OCI-LY3 (cell line): ENCODE results near the gene SLC8A1.

Experiments used
- EZH2phosphoT487 ChIP-seq: fragments of 200-600 bp; shearing (Covaris generic); IDR thresholded peaks from 2 replicates; pipeline ENCODE4 v1.6.1; 2018; ENCODE audit warnings: antibody characterized with exemption, mixed run types, low read depth
- TF ChIP-seq, protein P1 (sequence below): fragments of 200-600, 300-600 bp; sonication (generic); IDR thresholded peaks from 2 replicates; pipeline ENCODE4 v1.5.1; 2014; ENCODE audit warnings: antibody characterized with exemption, low read length, low read depth

DNA sequence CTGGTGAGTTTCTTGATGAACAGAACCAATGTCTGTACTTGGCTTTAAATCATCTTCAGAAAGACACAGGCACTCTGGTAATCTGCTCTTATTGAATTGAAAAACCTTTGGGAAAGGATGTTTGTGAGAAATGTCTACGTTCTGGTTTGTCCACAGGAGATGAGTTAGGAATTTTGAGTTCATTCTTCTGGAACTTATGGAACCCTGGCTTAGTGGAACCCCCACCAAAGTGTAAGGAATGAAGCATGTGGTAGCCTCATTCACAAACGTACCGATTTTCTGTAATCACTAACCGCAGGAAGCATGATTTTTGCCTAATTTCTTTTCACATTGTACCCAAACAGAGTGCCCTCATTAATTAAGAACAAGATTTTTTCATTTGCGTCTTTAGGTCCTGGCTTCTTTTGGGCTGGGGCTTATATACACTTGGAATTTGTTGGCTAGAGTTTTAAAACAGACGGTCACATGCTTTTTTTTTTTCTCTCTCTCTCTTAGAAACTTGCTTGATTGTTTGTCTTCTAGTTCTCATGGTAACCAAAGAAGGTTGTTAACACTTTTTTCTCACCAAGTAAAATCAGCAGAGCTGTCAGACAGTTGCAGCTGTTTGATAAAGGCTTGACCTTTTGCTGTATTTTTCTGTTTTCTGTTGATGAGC, 358.7 kb downstream of the SLC8A1 start:
- TF ChIP-seq, protein P1, sequence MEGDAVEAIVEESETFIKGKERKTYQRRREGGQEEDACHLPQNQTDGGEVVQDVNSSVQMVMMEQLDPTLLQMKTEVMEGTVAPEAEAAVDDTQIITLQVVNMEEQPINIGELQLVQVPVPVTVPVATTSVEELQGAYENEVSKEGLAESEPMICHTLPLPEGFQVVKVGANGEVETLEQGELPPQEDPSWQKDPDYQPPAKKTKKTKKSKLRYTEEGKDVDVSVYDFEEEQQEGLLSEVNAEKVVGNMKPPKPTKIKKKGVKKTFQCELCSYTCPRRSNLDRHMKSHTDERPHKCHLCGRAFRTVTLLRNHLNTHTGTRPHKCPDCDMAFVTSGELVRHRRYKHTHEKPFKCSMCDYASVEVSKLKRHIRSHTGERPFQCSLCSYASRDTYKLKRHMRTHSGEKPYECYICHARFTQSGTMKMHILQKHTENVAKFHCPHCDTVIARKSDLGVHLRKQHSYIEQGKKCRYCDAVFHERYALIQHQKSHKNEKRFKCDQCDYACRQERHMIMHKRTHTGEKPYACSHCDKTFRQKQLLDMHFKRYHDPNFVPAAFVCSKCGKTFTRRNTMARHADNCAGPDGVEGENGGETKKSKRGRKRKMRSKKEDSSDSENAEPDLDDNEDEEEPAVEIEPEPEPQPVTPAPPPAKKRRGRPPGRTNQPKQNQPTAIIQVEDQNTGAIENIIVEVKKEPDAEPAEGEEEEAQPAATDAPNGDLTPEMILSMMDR, result no peak
- TF ChIP-seq EZH2phosphoT487, result no peak
